RWPE1 (cell line): ENCODE results near the gene VPS18.

Source experiments
- CTCF ChIA-PET: fragments of 350-600 bp; sonication (Branson Sonifier 250); formaldehyde crosslinking; extraction: SDS; loops from one replicate; lab custom pipeline; 2021; lab: Yijun Ruan, JAX
- POLR2A ChIA-PET: fragments of 400-600 bp; formaldehyde crosslinking; extraction: SDS; loops from one replicate; lab custom pipeline; 2020; ENCODE audit warnings: antibody characterized with exemption; ENCODE audit not compliant: low non-redundant PET; lab: Yijun Ruan, JAX
- DNase-seq: peaks from one replicate; pipeline ENCODE4 v3.0.0; 2012; ENCODE audit warnings: low spot score
- H3K27ac ChIP-seq: fragments of 450-650 bp; 2 replicates; pipeline ENCODE4 v1.5.1; 2017
- CTCF ChIP-seq: fragments of 450-650 bp; conservative IDR thresholded peaks from 2 replicates; pipeline ENCODE4 v1.5.1; 2017; ENCODE audit warnings: low read depth, mild to moderate bottlenecking

Gene VPS18

GRCh38 chr15:40936709-40937666 is 42.7 kb downstream of the VPS18 start:
- TF ChIP-seq CTCF: no peak
- ChIA-PET POLR2A (no interaction called here), CTCF (no interaction called here)
- H3K27ac ChIP-seq: no peak overlapping the region
- no peak for DNase-seq

GRCh38 chr15:40937762-40938535 is 43.7 kb downstream of the VPS18 start:
- peak; percentile 64 for DNase-seq
- POLR2A ChIA-PET: no interaction called here
- H3K27ac ChIP-seq: no peak overlapping the region
- CTCF ChIA-PET: interaction anchor here (0.6 to 1.1 kb wide), 5 partner anchors 9 to 427 kb away, joined by 3 to 5 read pairs (median 3); no protein-coding TSS in a partner anchor
- peak; percentile 58 for TF ChIP-seq CTCF

- no peak for DNase-seq
- no peak overlapping the region for H3K27ac ChIP-seq
- ChIA-PET POLR2A (no interaction called here), CTCF (interaction anchor here (0.6 to 1.1 kb wide), 4 partner anchors 10 to 426 kb away, joined by 3 to 5 read pairs (median 3); no protein-coding TSS in a partner anchor)
- TF ChIP-seq CTCF: no peak
These were observed 44.3 kb downstream of the VPS18 start for GRCh38 chr15:40938536-40938870.

- no peak for TF ChIP-seq CTCF
- no peak for DNase-seq
- ChIA-PET POLR2A (no interaction called here), CTCF (interaction anchor here (1.0 to 2.9 kb wide), 5 partner anchors 10 to 37 kb away, joined by 4 to 30 read pairs (median 19); partner anchors contain the start of genes CHAC1 and DLL4)
- peak overlapping the region; percentile 39; the same call in 1 of the 2 replicates for H3K27ac ChIP-seq
These were observed 46.1 kb downstream of the VPS18 start for GRCh38 chr15:40940296-40940801.

GRCh38 chr15:40941068-40941527 is 46.8 kb downstream of the VPS18 start:
- ChIA-PET POLR2A (interaction anchor here (0.6 to 1.6 kb wide), 7 partner anchors 10 to 130 kb away, joined by 3 to 5 read pairs (median 4); partner anchors contain the start of gene CHAC1), CTCF (interaction anchor here (0.5 to 2.9 kb wide), 31 partner anchors 9 to 490 kb away, joined by 3 to 30 read pairs (median 4); partner anchors contain the start of genes CHAC1 and DLL4)
- no peak for DNase-seq
- TF ChIP-seq CTCF: no peak
- peak overlapping the region; percentile 39 for H3K27ac ChIP-seq
